WTC11 (cell line): Measurements from ENCODE around the gene ZDHHC14.

ENCODE experiments used
- CREM ChIP-seq: sonication (generic); formaldehyde crosslinking; IDR thresholded peaks from 2 replicates; pipeline ENCODE4 v1.8.1; 2022; ENCODE audit warnings: mild to moderate bottlenecking, missing genetic modification reagents, moderate library complexity
- FOXJ3 ChIP-seq: sonication (generic); formaldehyde crosslinking; IDR thresholded peaks from 2 replicates; pipeline ENCODE4 v1.9.0; 2021; ENCODE audit warnings: missing genetic modification reagents, mild to moderate bottlenecking, borderline replicate concordance
- JUN ChIP-seq: sonication (generic); formaldehyde crosslinking; IDR thresholded peaks from 2 replicates; pipeline ENCODE4 v1.8.0; 2023; ENCODE audit warnings: mild to moderate bottlenecking, missing genetic modification reagents
- NR1H2 ChIP-seq: sonication (generic); formaldehyde crosslinking; IDR thresholded peaks from 2 replicates; pipeline ENCODE4 v1.9.0; 2021; ENCODE audit warnings: mild to moderate bottlenecking, moderate library complexity, missing genetic modification reagents
- ZNF121 ChIP-seq: sonication (generic); formaldehyde crosslinking; IDR thresholded peaks from 2 replicates; pipeline ENCODE4 v1.8.0; 2023; ENCODE audit warnings: missing genetic modification reagents
- ZNF232 ChIP-seq: sonication (generic); formaldehyde crosslinking; IDR thresholded peaks from 2 replicates; pipeline ENCODE4 v1.8.0; 2022; ENCODE audit warnings: mild to moderate bottlenecking, missing genetic modification reagents
- TF ChIP-seq, protein P1 (sequence below): sonication (generic); formaldehyde crosslinking; conservative IDR thresholded peaks from 2 replicates; pipeline ENCODE4 v1.8.1; 2022; ENCODE audit warnings: mild to moderate bottlenecking, missing genetic modification reagents
- TF ChIP-seq, protein P2 (sequence below): sonication (generic); formaldehyde crosslinking; IDR thresholded peaks from 2 replicates; pipeline ENCODE4 v1.8.1; 2022; ENCODE audit warnings: missing genetic modification reagents, borderline replicate concordance
- TF ChIP-seq, protein P3 (sequence below): fragments of 200-600 bp; IDR thresholded peaks from 2 replicates; pipeline ENCODE4 v1.8.0; 2022; ENCODE audit warnings: antibody characterized with exemption
- TF ChIP-seq, protein P4 (sequence below): sonication (generic); formaldehyde crosslinking; IDR thresholded peaks from 2 replicates; pipeline ENCODE4 v1.8.1; 2022; ENCODE audit warnings: mild to moderate bottlenecking, missing genetic modification reagents, moderate library complexity, borderline replicate concordance
- TF ChIP-seq, protein P5 (sequence below): sonication (generic); formaldehyde crosslinking; IDR thresholded peaks from 2 replicates; pipeline ENCODE4 v1.8.1; 2022; ENCODE audit warnings: low read depth, missing genetic modification reagents, borderline replicate concordance
- TF ChIP-seq, protein P6 (sequence below): sonication (generic); formaldehyde crosslinking; IDR thresholded peaks from 2 replicates; pipeline ENCODE4 v1.8.1; 2023; ENCODE audit warnings: mild to moderate bottlenecking, missing genetic modification reagents, moderate library complexity

DNA sequence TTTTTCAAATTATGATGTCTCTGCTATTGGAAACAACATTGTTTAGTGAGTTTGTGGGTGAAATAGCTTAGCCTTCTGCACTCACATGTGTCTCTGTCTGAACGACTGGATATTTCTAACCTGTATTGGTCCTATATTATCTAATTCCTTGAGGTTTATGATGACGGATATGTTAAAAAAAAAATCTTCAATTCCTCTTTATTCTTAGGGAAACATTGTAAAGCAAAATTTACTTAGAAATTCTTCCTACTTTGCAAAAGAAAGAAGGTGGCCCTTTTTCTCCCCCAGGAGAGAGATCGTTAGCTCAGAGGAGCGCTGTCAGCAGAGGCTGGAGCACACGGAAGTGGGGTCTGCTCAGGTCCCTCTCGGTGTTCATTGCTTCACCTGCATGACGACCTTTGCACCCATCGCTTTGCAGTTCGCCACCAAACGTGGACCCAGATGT, 149.8 kb downstream of the ZDHHC14 start:
- TF ChIP-seq, protein P1, sequence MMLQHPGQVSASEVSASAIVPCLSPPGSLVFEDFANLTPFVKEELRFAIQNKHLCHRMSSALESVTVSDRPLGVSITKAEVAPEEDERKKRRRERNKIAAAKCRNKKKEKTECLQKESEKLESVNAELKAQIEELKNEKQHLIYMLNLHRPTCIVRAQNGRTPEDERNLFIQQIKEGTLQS, result no peak
- TF ChIP-seq, protein P2, sequence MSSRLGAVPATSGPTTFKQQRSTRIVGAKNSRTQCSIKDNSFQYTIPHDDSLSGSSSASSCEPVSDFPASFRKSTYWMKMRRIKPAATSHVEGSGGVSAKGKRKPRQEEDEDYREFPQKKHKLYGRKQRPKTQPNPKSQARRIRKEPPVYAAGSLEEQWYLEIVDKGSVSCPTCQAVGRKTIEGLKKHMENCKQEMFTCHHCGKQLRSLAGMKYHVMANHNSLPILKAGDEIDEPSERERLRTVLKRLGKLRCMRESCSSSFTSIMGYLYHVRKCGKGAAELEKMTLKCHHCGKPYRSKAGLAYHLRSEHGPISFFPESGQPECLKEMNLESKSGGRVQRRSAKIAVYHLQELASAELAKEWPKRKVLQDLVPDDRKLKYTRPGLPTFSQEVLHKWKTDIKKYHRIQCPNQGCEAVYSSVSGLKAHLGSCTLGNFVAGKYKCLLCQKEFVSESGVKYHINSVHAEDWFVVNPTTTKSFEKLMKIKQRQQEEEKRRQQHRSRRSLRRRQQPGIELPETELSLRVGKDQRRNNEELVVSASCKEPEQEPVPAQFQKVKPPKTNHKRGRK, result no peak
- TF ChIP-seq, protein P3, sequence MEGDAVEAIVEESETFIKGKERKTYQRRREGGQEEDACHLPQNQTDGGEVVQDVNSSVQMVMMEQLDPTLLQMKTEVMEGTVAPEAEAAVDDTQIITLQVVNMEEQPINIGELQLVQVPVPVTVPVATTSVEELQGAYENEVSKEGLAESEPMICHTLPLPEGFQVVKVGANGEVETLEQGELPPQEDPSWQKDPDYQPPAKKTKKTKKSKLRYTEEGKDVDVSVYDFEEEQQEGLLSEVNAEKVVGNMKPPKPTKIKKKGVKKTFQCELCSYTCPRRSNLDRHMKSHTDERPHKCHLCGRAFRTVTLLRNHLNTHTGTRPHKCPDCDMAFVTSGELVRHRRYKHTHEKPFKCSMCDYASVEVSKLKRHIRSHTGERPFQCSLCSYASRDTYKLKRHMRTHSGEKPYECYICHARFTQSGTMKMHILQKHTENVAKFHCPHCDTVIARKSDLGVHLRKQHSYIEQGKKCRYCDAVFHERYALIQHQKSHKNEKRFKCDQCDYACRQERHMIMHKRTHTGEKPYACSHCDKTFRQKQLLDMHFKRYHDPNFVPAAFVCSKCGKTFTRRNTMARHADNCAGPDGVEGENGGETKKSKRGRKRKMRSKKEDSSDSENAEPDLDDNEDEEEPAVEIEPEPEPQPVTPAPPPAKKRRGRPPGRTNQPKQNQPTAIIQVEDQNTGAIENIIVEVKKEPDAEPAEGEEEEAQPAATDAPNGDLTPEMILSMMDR, result no peak
- no peak for TF ChIP-seq JUN (CRISPR knock-in tag)
- TF ChIP-seq ZNF121 (CRISPR knock-in tag), result no peak
- TF ChIP-seq, protein P4, sequence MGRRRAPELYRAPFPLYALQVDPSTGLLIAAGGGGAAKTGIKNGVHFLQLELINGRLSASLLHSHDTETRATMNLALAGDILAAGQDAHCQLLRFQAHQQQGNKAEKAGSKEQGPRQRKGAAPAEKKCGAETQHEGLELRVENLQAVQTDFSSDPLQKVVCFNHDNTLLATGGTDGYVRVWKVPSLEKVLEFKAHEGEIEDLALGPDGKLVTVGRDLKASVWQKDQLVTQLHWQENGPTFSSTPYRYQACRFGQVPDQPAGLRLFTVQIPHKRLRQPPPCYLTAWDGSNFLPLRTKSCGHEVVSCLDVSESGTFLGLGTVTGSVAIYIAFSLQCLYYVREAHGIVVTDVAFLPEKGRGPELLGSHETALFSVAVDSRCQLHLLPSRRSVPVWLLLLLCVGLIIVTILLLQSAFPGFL (CRISPR knock-in tag), result no peak
- no peak for TF ChIP-seq ZNF232 (CRISPR knock-in tag)
- TF ChIP-seq NR1H2, result no peak
- TF ChIP-seq CREM (CRISPR knock-in tag), result no peak
- TF ChIP-seq, protein P5, sequence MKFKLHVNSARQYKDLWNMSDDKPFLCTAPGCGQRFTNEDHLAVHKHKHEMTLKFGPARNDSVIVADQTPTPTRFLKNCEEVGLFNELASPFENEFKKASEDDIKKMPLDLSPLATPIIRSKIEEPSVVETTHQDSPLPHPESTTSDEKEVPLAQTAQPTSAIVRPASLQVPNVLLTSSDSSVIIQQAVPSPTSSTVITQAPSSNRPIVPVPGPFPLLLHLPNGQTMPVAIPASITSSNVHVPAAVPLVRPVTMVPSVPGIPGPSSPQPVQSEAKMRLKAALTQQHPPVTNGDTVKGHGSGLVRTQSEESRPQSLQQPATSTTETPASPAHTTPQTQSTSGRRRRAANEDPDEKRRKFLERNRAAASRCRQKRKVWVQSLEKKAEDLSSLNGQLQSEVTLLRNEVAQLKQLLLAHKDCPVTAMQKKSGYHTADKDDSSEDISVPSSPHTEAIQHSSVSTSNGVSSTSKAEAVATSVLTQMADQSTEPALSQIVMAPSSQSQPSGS, result no peak
- no peak for TF ChIP-seq FOXJ3 (CRISPR knock-in tag)
- TF ChIP-seq, protein P6, sequence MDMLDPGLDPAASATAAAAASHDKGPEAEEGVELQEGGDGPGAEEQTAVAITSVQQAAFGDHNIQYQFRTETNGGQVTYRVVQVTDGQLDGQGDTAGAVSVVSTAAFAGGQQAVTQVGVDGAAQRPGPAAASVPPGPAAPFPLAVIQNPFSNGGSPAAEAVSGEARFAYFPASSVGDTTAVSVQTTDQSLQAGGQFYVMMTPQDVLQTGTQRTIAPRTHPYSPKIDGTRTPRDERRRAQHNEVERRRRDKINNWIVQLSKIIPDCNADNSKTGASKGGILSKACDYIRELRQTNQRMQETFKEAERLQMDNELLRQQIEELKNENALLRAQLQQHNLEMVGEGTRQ (CRISPR knock-in tag), result no peak
